Astrocyte (in vitro differentiated cells and primary cell): ENCODE data around the gene HOXA7. TPM values are rescaled to one million over a fixed set of nuclear protein-coding genes. Genes with fewer than 3 reads are reported as not detected.

Source experiments
- DNase-seq: peaks from one replicate; pipeline ENCODE4 v3.0.0-alpha.2; 2010; ENCODE audit warnings: low read depth
- FAIRE-seq: peaks from 2 replicates; lab custom pipeline; 2011; peaks lifted over from hg19 to GRCh38; lab: Jason Lieb, UNC
- H2AFZ ChIP-seq: 2 replicates; pipeline ENCODE4 v1.6.0; 2012; ENCODE audit warnings: low read depth, low read length, inconsistent platforms
- H3K27ac ChIP-seq: 2 replicates; pipeline ENCODE4 v1.5.1; 2011; ENCODE audit warnings: low read depth, low read length, inconsistent platforms
- H3K27me3 ChIP-seq: 2 replicates; pipeline ENCODE4 v1.6.0; 2011; ENCODE audit warnings: low read length, inconsistent platforms; ENCODE audit not compliant: insufficient read depth
- H3K36me3 ChIP-seq: 2 replicates; pipeline ENCODE4 v1.5.1; 2011; ENCODE audit warnings: low read length, inconsistent platforms; ENCODE audit not compliant: insufficient read depth
- H3K4me1 ChIP-seq: 2 replicates; pipeline ENCODE4 v1.5.1; 2011; ENCODE audit warnings: low read length, inconsistent platforms; ENCODE audit not compliant: insufficient read depth
- H3K4me2 ChIP-seq: 2 replicates; pipeline ENCODE4 v1.6.0; 2012; ENCODE audit warnings: low read length, inconsistent platforms
- H3K4me3 ChIP-seq: 2 replicates; pipeline ENCODE4 v1.5.1; 2011; ENCODE audit warnings: low read depth, mild to moderate bottlenecking, low read length, inconsistent platforms; ENCODE audit not compliant: insufficient read depth
- H3K79me2 ChIP-seq: 2 replicates; pipeline ENCODE4 v1.6.0; 2012; ENCODE audit warnings: mild to moderate bottlenecking, low read length, inconsistent platforms; ENCODE audit not compliant: insufficient read depth
- H3K9ac ChIP-seq: 2 replicates; pipeline ENCODE4 v1.6.0; 2012; ENCODE audit warnings: mild to moderate bottlenecking, low read length, inconsistent platforms
- H3K9me3 ChIP-seq: 2 replicates; pipeline ENCODE4 v1.5.1; 2012; ENCODE audit warnings: low read depth, mild to moderate bottlenecking, low read length, inconsistent platforms; ENCODE audit not compliant: insufficient read depth
- H4K20me1 ChIP-seq: 2 replicates; pipeline ENCODE4 v1.6.0; 2012; ENCODE audit warnings: low read length, inconsistent platforms; ENCODE audit not compliant: insufficient read depth
- H3K27ac Mint-ChIP-seq: one replicate; pipeline ENCODE4 v1.8.0; 2021; ENCODE audit warnings: mild to moderate bottlenecking, mixed read lengths; ENCODE audit not compliant: unreplicated experiment
- H3K27me3 Mint-ChIP-seq: one replicate; pipeline ENCODE4 v1.8.0; 2021; ENCODE audit warnings: low read depth, mixed read lengths; ENCODE audit not compliant: unreplicated experiment
- H3K36me3 Mint-ChIP-seq: one replicate; pipeline ENCODE4 v1.8.0; 2021; ENCODE audit warnings: low read depth, mixed read lengths; ENCODE audit not compliant: unreplicated experiment
- H3K4me1 Mint-ChIP-seq: one replicate; pipeline ENCODE4 v1.8.0; 2021; ENCODE audit warnings: low read depth, mixed read lengths; ENCODE audit not compliant: unreplicated experiment
- H3K4me3 Mint-ChIP-seq: one replicate; pipeline ENCODE4 v1.8.0; 2021; ENCODE audit warnings: mild to moderate bottlenecking, moderate library complexity, mixed read lengths; ENCODE audit not compliant: unreplicated experiment
- H3K9me3 Mint-ChIP-seq: one replicate; pipeline ENCODE4 v1.8.0; 2021; ENCODE audit warnings: mild to moderate bottlenecking, mixed read lengths; ENCODE audit not compliant: unreplicated experiment
- EZH2 ChIP-seq: IDR thresholded peaks from 2 replicates; pipeline ENCODE4 v1.6.1; 2012; ENCODE audit warnings: mild to moderate bottlenecking, low read length, inconsistent platforms; ENCODE audit not compliant: insufficient read depth
- total RNA-seq: library from RNA; stranded (reverse); gene quantifications from 2 replicates; pipeline ENCODE4 v1.2.1, GENCODE V29; 2021
- TF ChIP-seq, protein P1 (sequence below): IDR thresholded peaks from 2 replicates; pipeline ENCODE4 v1.5.1; 2011; ENCODE audit warnings: low read depth, mild to moderate bottlenecking, inconsistent platforms, low read length, moderate library complexity; ENCODE audit not compliant: insufficient read depth

HOXA7 gene
- total RNA-seq, 1 donor from 2014 or later: not detected

DNA sequence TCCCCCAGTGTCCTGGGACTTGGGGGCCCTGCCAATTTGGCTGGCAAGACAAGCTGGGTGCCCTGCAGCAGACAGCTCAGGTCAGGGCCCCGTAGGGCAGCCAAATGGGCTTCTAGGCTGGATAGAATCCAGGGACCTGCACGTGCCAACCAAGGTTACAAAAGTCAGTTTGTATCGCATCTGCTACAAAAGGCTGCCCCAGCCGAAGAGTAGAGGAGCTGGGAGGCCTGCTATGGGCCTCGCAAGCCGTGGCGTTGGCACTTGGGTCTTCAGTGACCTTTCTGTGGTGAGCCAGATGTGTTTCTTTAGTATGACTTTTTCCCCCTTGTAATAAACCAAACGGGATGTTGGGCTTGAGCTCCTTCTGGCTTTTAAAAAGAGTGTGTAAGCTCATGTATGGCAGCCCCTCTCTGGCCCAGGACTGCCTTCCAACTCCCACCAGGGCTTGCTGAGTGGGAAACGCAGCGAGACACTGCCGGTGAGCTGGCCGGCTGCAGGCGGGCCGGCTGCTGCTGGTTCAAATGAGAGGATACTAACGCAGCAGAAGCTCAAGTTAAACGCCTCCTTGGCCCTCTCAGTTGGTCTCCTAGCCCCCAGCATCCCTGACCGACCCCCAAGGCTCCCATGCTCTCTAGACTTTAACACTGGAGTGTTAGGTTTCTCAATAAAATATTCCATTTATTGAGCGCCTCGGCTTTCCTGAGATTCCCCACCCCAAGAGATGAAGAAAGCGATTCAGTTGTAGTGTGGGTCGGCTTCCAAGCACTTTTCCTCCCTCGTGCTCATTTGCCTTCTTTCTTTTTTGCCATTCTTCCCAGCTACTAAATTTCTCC lies 20.7 kb upstream of the HOXA7 start:
- Mint-ChIP-seq H3K27me3 (peaks cover 77% of the 10 kb centered on the region), H3K36me3 (no peaks in the 10 kb centered on the region), H3K4me3 (no peak overlapping the region), H3K27ac (no peak overlapping the region), H3K4me1 (no peaks in the 10 kb centered on the region), H3K9me3 (peaks cover 28% of the 10 kb centered on the region)
- no peak for FAIRE-seq
- no peak overlapping the region for H3K4me3 ChIP-seq
- no peak overlapping the region for H2AFZ ChIP-seq
- no peak overlapping the region for H3K4me2 ChIP-seq
- no peak overlapping the region for H3K27ac ChIP-seq
- H3K9ac ChIP-seq: no peak overlapping the region
- H3K9me3 ChIP-seq: peaks cover 10% of the 10 kb centered on the region
- H4K20me1 ChIP-seq: peaks cover 3% of the 10 kb centered on the region
- no peak for DNase-seq
- peaks cover 8% of the 10 kb centered on the region for H3K4me1 ChIP-seq
- peaks cover 94% of the 10 kb centered on the region for H3K27me3 ChIP-seq
- H3K79me2 ChIP-seq: no peaks in the 10 kb centered on the region
- H3K36me3 ChIP-seq: no peaks in the 10 kb centered on the region
- TF ChIP-seq, protein P1, sequence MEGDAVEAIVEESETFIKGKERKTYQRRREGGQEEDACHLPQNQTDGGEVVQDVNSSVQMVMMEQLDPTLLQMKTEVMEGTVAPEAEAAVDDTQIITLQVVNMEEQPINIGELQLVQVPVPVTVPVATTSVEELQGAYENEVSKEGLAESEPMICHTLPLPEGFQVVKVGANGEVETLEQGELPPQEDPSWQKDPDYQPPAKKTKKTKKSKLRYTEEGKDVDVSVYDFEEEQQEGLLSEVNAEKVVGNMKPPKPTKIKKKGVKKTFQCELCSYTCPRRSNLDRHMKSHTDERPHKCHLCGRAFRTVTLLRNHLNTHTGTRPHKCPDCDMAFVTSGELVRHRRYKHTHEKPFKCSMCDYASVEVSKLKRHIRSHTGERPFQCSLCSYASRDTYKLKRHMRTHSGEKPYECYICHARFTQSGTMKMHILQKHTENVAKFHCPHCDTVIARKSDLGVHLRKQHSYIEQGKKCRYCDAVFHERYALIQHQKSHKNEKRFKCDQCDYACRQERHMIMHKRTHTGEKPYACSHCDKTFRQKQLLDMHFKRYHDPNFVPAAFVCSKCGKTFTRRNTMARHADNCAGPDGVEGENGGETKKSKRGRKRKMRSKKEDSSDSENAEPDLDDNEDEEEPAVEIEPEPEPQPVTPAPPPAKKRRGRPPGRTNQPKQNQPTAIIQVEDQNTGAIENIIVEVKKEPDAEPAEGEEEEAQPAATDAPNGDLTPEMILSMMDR: no peak
- TF ChIP-seq EZH2: no peak

DNA sequence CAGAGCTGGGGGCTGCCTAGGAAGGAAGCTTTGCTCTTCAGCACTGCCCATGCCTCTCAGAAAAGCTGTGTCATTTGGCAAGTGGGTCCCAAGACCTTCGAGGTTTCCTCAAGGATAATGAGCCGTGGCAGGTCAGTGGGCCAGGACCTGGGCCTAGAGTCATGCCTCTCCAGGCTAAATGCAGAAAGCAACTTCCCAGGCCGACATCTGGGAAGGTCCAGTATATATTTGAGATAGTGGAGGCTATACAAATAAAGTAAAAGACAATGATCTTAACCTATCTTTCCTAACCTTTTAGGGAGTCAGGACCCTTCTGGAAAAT lies 20.0 kb upstream of the HOXA7 start:
- Mint-ChIP-seq H3K36me3 (no peaks in the 10 kb centered on the region), H3K4me1 (no peaks in the 10 kb centered on the region), H3K4me3 (no peak overlapping the region), H3K27ac (no peak overlapping the region), H3K9me3 (peaks cover 33% of the 10 kb centered on the region), H3K27me3 (peaks cover 77% of the 10 kb centered on the region)
- H3K4me2 ChIP-seq: no peak overlapping the region
- no peak for TF ChIP-seq EZH2
- TF ChIP-seq, protein P1: no peak
- peaks cover 8% of the 10 kb centered on the region for H3K4me1 ChIP-seq
- no peak overlapping the region for H3K9ac ChIP-seq
- no peaks in the 10 kb centered on the region for H3K79me2 ChIP-seq
- peaks cover 6% of the 10 kb centered on the region for H4K20me1 ChIP-seq
- H3K9me3 ChIP-seq: peaks cover 10% of the 10 kb centered on the region
- FAIRE-seq (no peak), DNase-seq (no peak)
- no peak overlapping the region for H3K4me3 ChIP-seq
- H3K36me3 ChIP-seq: no peaks in the 10 kb centered on the region
- no peak overlapping the region for H3K27ac ChIP-seq
- H3K27me3 ChIP-seq: peaks cover 95% of the 10 kb centered on the region
- H2AFZ ChIP-seq: no peak overlapping the region
